Posterior cingulate gyrus (tissue), 11 donors: ENCODE measurements around the gene UBE2H.
"Not testable (repeated sequence)": the region's sequence is repeated elsewhere in the genome, so short reads cannot be mapped to it uniquely, and the experiment has no call there.

Experiments
- DNase-seq, 10 donors: peaks; one replicate each; pipeline versions ENCODE4 v3.0.0 to v3.0.0-alpha.2; 2020 to 2021; ENCODE audit warnings: mixed read lengths in 3 of 10
- intact Hi-C: fragments of 100-400 bp; cut with DNase I; formaldehyde crosslinking; loops from one replicate; pipeline ENCODE4 v1.15.1; 2023

Gene UBE2H

GRCh38 chr7:129914536-129915272 is 38.1 kb downstream of the UBE2H start:
- no peak for DNase-seq
- intact Hi-C loops, result no loop called here

- DNase-seq, result no peak
- intact Hi-C loops, result no loop called here
Measured at GRCh38 chr7:129913428-129913827, 39.3 kb downstream of the UBE2H start.

GRCh38 chr7:129911790-129912189 is 41.0 kb downstream of the UBE2H start:
- intact Hi-C loops, result no loop called here
- no peak for DNase-seq

GRCh38 chr7:129909669-129910068 is 43.1 kb downstream of the UBE2H start:
- intact Hi-C loops, result no loop called here

GRCh38 chr7:129908181-129908580 is 44.6 kb downstream of the UBE2H start:
- intact Hi-C loops, result no loop called here
- DNase-seq, result no peak

More at GRCh38 chr7:129909669-129910068, 43.1 kb downstream of the UBE2H start:
- no peak for DNase-seq

- intact Hi-C loops, result no loop called here
- no peak for DNase-seq
Measured at GRCh38 chr7:129907122-129907736, 45.5 kb downstream of the UBE2H start.

- intact Hi-C loops, result no loop called here
Measured at GRCh38 chr7:129906700-129907099, 46.1 kb downstream of the UBE2H start.

GRCh38 chr7:129903935-129904334 is 48.8 kb downstream of the UBE2H start:
- intact Hi-C loops, result no loop called here
- no peak for DNase-seq

More at GRCh38 chr7:129906700-129907099, 46.1 kb downstream of the UBE2H start:
- no peak for DNase-seq

- intact Hi-C loops, result no loop called here
- DNase-seq, result no peak
Measured at GRCh38 chr7:129902788-129903422, 49.9 kb downstream of the UBE2H start.

- intact Hi-C loops, result no loop called here
- no peak for DNase-seq
Measured at GRCh38 chr7:129898502-129899160, 54.1 kb downstream of the UBE2H start.

GRCh38 chr7:129898007-129898406 is 54.8 kb downstream of the UBE2H start:
- intact Hi-C loops, result no loop called here
- DNase-seq, result no peak

- DNase-seq, result no peak
- intact Hi-C loops, result no loop called here
Measured at GRCh38 chr7:129896568-129897382, 56.0 kb downstream of the UBE2H start.

- intact Hi-C loops, DNase-seq: not testable (repeated sequence)
Measured at GRCh38 chr7:129894184-129894583, 58.6 kb downstream of the UBE2H start.

GRCh38 chr7:129890090-129890489 is 62.7 kb downstream of the UBE2H start:
- DNase-seq, result no peak
- intact Hi-C loops, result no loop called here

- no peak for DNase-seq
- intact Hi-C loops, result no loop called here
Measured at GRCh38 chr7:129889133-129889844, 63.5 kb downstream of the UBE2H start.

GRCh38 chr7:129887865-129888264 is 64.9 kb downstream of the UBE2H start:
- intact Hi-C loops, result no loop called here
- DNase-seq, result no peak

GRCh38 chr7:129886818-129887186 is 66.0 kb downstream of the UBE2H start:
- DNase-seq, result no peak
- intact Hi-C loops, result no loop called here

GRCh38 chr7:129886167-129886817 is 66.5 kb downstream of the UBE2H start:
- DNase-seq, result no peak
- intact Hi-C loops, result no loop called here

- no peak for DNase-seq
- intact Hi-C loops, result no loop called here
Measured at GRCh38 chr7:129884495-129884894, 68.3 kb downstream of the UBE2H start.
